ENCODE results near the gene HSD17B8. TPM values are rescaled to one million over a fixed set of nuclear protein-coding genes. Genes with fewer than 3 reads are reported as not detected.
A peak's percentile ranks its signal among the peaks of the same experiment; 100 is the strongest.

The HSD17B8 gene
- total and polyA plus RNA-seq, 7 experiments from 2014 or later: 9.7 to 67.0 (median 19.2) TPM

DNA sequence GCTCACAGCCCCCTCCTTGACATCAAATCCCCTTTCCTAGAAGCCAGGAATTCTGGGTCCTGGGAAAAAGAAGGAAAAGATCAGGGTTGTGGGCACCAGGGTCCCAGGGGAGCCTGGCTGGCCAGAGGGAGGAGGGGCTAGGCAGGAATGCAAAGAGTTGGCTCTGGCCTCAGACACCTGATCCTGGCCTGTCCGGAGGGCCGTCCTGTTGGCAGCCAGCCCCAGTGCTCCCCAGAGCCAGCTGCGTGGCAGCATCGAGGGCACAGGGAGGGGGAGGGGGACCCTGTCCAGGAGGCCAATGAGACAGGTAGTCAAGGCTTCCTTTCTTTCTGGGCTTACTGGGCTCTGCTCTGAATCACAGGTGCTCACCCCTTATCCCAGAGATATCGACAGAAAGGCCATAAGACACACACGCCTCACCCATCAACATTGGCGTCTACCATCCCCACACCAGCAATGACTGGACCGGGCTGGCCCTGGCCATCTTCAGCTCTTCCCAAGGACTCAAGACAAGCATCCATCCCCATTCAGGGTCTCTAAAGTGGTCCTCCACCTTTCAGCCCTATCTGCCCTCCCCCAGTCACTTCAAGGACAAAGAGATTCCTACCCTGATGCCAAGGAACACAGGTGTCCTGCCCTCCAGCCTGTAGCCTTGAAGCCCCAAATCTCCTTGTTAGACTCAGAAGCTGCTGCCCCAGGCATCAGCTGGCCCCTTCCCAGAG lies 12.9 kb upstream of the HSD17B8 start:
- peak overlapping the region in 7 of 9 donors; percentile 13 to 68 (median 44) for H3K27ac Mint-ChIP-seq
- peaks cover 6 to 25% (median 13%) of the 10 kb centered on the region in 7 donors for H3K4me1 Mint-ChIP-seq
- H3K27me3 Mint-ChIP-seq: peaks cover 23 to 47% (median 26%) of the 10 kb centered on the region in 5 donors
- no peak for ATAC-seq
- Histone ChIP-seq H3K9me3 (ENCODE audit: control insufficient read depth in 2 of 3, low read length in 3 of 3) (no peaks in the 10 kb centered on the region), H3K27ac (ENCODE audit: low read depth, low read length) (no peak overlapping the region), H3K36me3 (ENCODE audit: control insufficient read depth in 2 of 3, insufficient read depth in 3 of 3, low read length in 3 of 3) (peaks cover 8 to 24% (median 17%) of the 10 kb centered on the region in 3 experiments), H3K4me3 (ENCODE audit: low read length) (peak overlapping the region; percentile 30), H3K27me3 (ENCODE audit: control insufficient read depth in 2 of 2, insufficient read depth in 2 of 2, low read length in 2 of 2) (peaks cover 0 to 3% of the 10 kb centered on the region in 2 donors), H3K4me1 (ENCODE audit: control insufficient read depth in 2 of 2, insufficient read depth in 2 of 2, low read length in 2 of 2) (peaks cover 0 to 7% of the 10 kb centered on the region in 2 donors)
- POLR2A ChIA-PET: interaction anchor here (0.5 to 1.7 kb wide), 6 partner anchors 8 to 48 kb away, joined by 3 to 11 read pairs (median 3); partner anchors contain the start of gene RING1
- CTCF ChIA-PET: no interaction called here
- H3K9me3 Mint-ChIP-seq: peaks cover 0 to 1% (median 0%) of the 10 kb centered on the region in 11 donors
- H3K4me3 Mint-ChIP-seq: peak overlapping the region in 9 of 10 donors; percentile 60 to 92 (median 86)
- DNase-seq: no peak
- intact Hi-C loops (cut with micrococcal nuclease): loop anchor here in 1 of 2 donors (1.0 kb wide), 2 partner anchors 8 to 9 kb away; partner anchors contain the start of genes RXRB and SLC39A7
- H3K36me3 Mint-ChIP-seq: peaks cover 9 to 28% (median 12%) of the 10 kb centered on the region in 5 donors

DNA sequence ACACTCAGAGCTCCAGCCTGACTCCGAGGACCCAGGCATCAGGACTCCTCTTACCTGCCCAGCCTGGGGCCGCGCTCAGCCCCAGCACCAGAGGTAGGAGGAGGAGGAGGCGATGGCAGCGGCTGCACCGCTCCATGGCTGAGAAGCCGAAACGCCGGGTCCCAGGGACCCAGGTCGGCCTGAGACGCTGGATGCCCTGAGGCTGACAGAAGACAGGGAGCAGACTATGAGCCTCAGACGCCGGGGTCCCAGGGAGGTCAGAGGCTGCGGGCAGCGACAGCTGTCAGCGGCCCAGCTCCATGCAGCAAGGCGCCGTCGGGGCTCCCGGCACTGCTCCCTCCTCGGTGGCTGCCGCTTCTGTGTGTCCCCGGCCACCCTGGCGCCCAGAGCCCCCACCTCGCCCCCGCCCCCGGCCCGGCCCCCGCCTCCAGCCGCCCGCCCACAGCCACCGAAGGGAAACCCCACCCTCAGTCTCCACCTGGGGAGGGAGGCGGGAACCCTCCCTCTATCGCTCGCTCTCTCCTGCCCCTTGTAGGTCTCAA lies 12.3 kb upstream of the HSD17B8 start, which contains the start of gene COL11A2:
Gene COL11A2, minus strand, starts transcription at position 363 of the 542 bp plus-strand sequence. Its CDS starts 227 bp downstream, at position 136.
- no peaks in the 10 kb centered on the region for H3K9me3 ChIP-seq (ENCODE audit: control insufficient read depth in 2 of 3, low read length in 3 of 3)
- H3K4me3 ChIP-seq (ENCODE audit: low read length): peak within 1 kb of the TSS; percentile 53
- peaks cover 8 to 30% (median 17%) of the 10 kb centered on the region in 3 experiments for H3K36me3 ChIP-seq (ENCODE audit: control insufficient read depth in 2 of 3, insufficient read depth in 3 of 3, low read length in 3 of 3)
- H3K27me3 ChIP-seq (ENCODE audit: control insufficient read depth in 2 of 2, insufficient read depth in 2 of 2, low read length in 2 of 2): peaks cover 0 to 3% of the 10 kb centered on the region in 2 donors
- H3K27me3 Mint-ChIP-seq: peaks cover 22 to 44% (median 26%) of the 10 kb centered on the region in 5 donors
- peak within 1 kb of the TSS; percentile 29 to 92 (median 88) for H3K4me3 Mint-ChIP-seq
- peaks cover 9 to 31% (median 14%) of the 10 kb centered on the region in 5 donors for H3K36me3 Mint-ChIP-seq
- ATAC-seq (peak; percentile 71), DNase-seq (peak in 3 of 9 donors; percentile 25 to 48 (median 29))
- intact Hi-C loops (cut with micrococcal nuclease): loop anchor here in 1 of 2 donors (1.0 kb wide), 2 partner anchors 8 to 9 kb away; partner anchors contain the start of genes RXRB and SLC39A7
- CTCF ChIA-PET: no interaction called here
- H3K27ac Mint-ChIP-seq: peak within 1 kb of the TSS in 7 of 9 donors; percentile 36 to 86 (median 76)
- peak within 1 kb of the TSS; percentile 62 for H3K27ac ChIP-seq (ENCODE audit: low read depth, low read length)
- peaks cover 0 to 7% of the 10 kb centered on the region in 2 donors for H3K4me1 ChIP-seq (ENCODE audit: control insufficient read depth in 2 of 2, insufficient read depth in 2 of 2, low read length in 2 of 2)
- POLR2A ChIA-PET: interaction anchor here (0.5 to 1.7 kb wide), 5 partner anchors 8 to 48 kb away, joined by 3 to 11 read pairs (median 3); partner anchors contain the start of gene RING1
- peaks cover 9 to 27% (median 18%) of the 10 kb centered on the region in 7 donors for H3K4me1 Mint-ChIP-seq
- H3K9me3 Mint-ChIP-seq: peaks cover 0 to 1% (median 0%) of the 10 kb centered on the region in 11 donors

DNA sequence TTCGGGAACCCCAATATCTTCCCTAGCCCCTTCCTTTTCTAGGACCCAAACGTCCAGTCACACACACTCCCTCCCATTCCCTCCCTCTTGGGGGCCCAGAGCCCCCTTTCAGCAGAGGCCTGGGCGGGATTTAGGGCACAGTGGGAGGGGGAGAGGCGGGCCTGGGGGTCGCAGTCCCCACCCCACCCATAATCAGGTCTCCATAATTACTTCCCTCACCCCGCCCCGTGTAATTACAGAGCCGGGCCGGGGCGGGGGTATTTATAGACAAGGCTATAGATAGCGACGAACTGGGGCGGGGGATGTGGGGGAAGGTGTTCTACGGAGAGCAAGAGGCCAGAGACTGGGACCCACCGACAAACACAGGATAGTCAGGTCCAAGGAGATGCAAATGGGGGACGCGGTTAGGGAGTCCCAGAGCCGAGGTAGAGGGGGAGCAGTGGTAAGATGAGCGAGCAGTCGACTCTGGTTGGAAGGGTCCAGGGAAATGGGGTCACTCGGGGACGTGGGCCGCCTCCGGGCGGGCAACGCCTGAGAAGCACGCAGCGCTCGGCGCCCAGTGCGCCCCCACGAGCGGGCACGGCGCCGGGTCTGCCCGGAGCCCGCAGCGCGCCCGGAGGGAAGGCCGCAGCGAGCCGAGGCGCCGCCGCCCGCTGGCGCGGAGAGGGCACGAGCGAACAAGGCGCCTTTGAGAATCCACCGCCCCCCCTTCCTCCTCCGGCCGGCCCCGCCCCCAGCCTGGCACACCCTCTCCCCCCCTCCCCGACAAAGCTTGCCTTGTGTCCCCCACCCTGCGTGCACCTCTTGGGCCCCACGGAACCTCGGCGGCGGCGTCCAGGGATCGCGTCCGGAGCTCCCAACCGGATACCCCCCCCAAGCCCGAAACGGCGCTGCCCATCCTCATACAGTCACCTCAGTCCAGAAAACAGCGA lies 11.5 kb upstream of the HSD17B8 start:
- peaks cover 0 to 9% of the 10 kb centered on the region in 2 donors for H3K4me1 ChIP-seq (ENCODE audit: control insufficient read depth in 2 of 2, insufficient read depth in 2 of 2, low read length in 2 of 2)
- peaks cover 0 to 3% of the 10 kb centered on the region in 2 donors for H3K27me3 ChIP-seq (ENCODE audit: control insufficient read depth in 2 of 2, insufficient read depth in 2 of 2, low read length in 2 of 2)
- peak overlapping the region in 7 of 9 donors; percentile 36 to 86 (median 76) for H3K27ac Mint-ChIP-seq
- H3K36me3 ChIP-seq (ENCODE audit: control insufficient read depth in 2 of 3, insufficient read depth in 3 of 3, low read length in 3 of 3): peaks cover 8 to 35% (median 17%) of the 10 kb centered on the region in 3 experiments
- intact Hi-C loops (cut with micrococcal nuclease): loop anchor here in 1 of 2 donors (1.0 kb wide), 2 partner anchors 7 to 10 kb away; partner anchors contain the start of genes RXRB and SLC39A7
- peak overlapping the region; percentile 62 for H3K27ac ChIP-seq (ENCODE audit: low read depth, low read length)
- ChIA-PET POLR2A (interaction anchor here (0.9 to 1.7 kb wide), 4 partner anchors 9 to 57 kb away, joined by 3 to 11 read pairs (median 3); no protein-coding TSS in a partner anchor), CTCF (interaction anchor here (0.6 kb wide), 1 partner anchor 67 kb away, joined by 3 read pairs; no protein-coding TSS in a partner anchor)
- peak overlapping the region; percentile 53 for H3K4me3 ChIP-seq (ENCODE audit: low read length)
- peaks cover 15 to 35% (median 25%) of the 10 kb centered on the region in 7 donors for H3K4me1 Mint-ChIP-seq
- DNase-seq: peak in 5 of 9 donors; percentile 24 to 51 (median 28)
- no peaks in the 10 kb centered on the region for H3K9me3 ChIP-seq (ENCODE audit: control insufficient read depth in 2 of 3, low read length in 3 of 3)
- peak overlapping the region; percentile 29 to 92 (median 88) for H3K4me3 Mint-ChIP-seq
- H3K27me3 Mint-ChIP-seq: peaks cover 16 to 40% (median 25%) of the 10 kb centered on the region in 5 donors
- peak; percentile 26 for ATAC-seq
- peaks cover 12 to 36% (median 14%) of the 10 kb centered on the region in 5 donors for H3K36me3 Mint-ChIP-seq
- H3K9me3 Mint-ChIP-seq: peaks cover 0 to 1% (median 0%) of the 10 kb centered on the region in 11 donors

DNA sequence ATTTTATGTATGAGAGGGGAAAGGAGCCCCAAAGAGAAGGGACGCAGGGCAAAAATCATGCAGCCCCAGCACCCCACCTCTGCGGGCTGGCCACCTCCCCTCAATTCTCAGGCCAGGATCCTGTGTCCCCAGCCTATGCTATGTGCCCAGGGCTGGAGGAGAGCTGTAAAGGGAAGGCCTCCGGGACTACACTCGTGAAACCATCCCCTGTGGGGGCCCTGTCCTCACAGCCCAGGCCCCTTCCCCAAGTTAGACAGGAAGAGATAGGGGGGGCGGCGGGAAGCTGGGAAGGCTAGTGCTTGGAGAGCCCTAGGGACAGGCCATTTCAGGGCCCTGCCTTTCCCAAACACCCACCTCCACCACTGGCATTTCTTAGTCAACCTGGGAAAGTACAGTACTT lies 10.8 kb upstream of the HSD17B8 start:
- Histone ChIP-seq H3K27me3 (ENCODE audit: control insufficient read depth in 2 of 2, insufficient read depth in 2 of 2, low read length in 2 of 2) (peaks cover 0 to 3% of the 10 kb centered on the region in 2 donors), H3K4me1 (ENCODE audit: control insufficient read depth in 2 of 2, insufficient read depth in 2 of 2, low read length in 2 of 2) (peaks cover 6 to 15% of the 10 kb centered on the region in 2 donors), H3K4me3 (ENCODE audit: low read length) (no peak overlapping the region), H3K27ac (ENCODE audit: low read depth, low read length) (peak overlapping the region; percentile 34), H3K9me3 (ENCODE audit: control insufficient read depth in 2 of 3, low read length in 3 of 3) (no peaks in the 10 kb centered on the region), H3K36me3 (ENCODE audit: control insufficient read depth in 2 of 3, insufficient read depth in 3 of 3, low read length in 3 of 3) (peaks cover 8 to 40% (median 17%) of the 10 kb centered on the region in 3 experiments)
- Mint-ChIP-seq H3K4me1 (peaks cover 22 to 42% (median 32%) of the 10 kb centered on the region in 7 donors), H3K27ac (peak overlapping the region in 6 of 9 donors; percentile 29 to 76 (median 56)), H3K4me3 (peak overlapping the region in 8 of 10 donors; percentile 49 to 92 (median 66)), H3K9me3 (peaks cover 0 to 1% (median 0%) of the 10 kb centered on the region in 11 donors), H3K27me3 (peaks cover 11 to 40% (median 20%) of the 10 kb centered on the region in 5 donors), H3K36me3 (peaks cover 9 to 36% (median 14%) of the 10 kb centered on the region in 5 donors)
- ChIA-PET CTCF (interaction anchor here (0.6 kb wide), 1 partner anchor 67 kb away, joined by 3 read pairs; no protein-coding TSS in a partner anchor), POLR2A (interaction anchor here (0.9 to 2.0 kb wide), 3 partner anchors 10 to 56 kb away, joined by 3 to 5 read pairs (median 3); no protein-coding TSS in a partner anchor)
- DNase-seq: no peak
- ATAC-seq: no peak
- intact Hi-C loops (cut with micrococcal nuclease): no loop called here

DNA sequence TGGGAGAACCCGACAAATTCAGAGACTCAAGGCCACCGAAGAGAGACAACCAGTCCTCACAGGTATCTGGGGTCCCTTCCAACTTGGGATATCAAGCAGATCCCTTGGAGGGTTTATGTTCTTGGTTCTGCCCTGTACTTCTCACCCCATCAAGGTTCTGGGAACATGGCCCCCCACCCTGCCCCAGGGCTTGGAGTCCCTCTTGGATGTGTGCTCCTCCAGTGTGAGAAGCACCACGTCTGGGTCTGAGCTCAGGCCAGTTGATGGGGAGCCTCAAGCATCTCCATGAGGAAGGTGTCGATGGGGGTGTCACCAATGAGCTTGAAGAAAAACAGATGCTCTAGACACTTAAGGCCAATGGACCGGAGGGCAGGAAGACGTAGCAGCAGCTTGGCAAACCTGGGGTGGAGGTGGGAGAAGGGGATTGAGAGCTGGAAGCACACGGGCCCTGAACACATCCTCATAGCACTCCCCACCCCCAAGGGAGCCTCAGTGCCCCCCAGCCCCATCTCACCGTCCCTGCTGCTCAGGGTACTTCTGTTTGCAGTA lies 9.9 kb upstream of the HSD17B8 start:
- no peak overlapping the region for H3K27ac ChIP-seq (ENCODE audit: low read depth, low read length)
- DNase-seq (no peak), ATAC-seq (no peak)
- CTCF ChIA-PET: interaction anchor here (0.8 to 1.0 kb wide), 2 partner anchors 32 to 52 kb away, joined by 3 read pairs; no protein-coding TSS in a partner anchor
- POLR2A ChIA-PET: interaction anchor here (0.7 to 2.0 kb wide), 2 partner anchors 17 to 33 kb away, joined by 4 to 5 read pairs; no protein-coding TSS in a partner anchor
- H3K36me3 ChIP-seq (ENCODE audit: control insufficient read depth in 2 of 3, insufficient read depth in 3 of 3, low read length in 3 of 3): peaks cover 8 to 40% (median 17%) of the 10 kb centered on the region in 3 experiments
- peaks cover 9 to 19% of the 10 kb centered on the region in 2 donors for H3K4me1 ChIP-seq (ENCODE audit: control insufficient read depth in 2 of 2, insufficient read depth in 2 of 2, low read length in 2 of 2)
- H3K4me1 Mint-ChIP-seq: peaks cover 30 to 50% (median 41%) of the 10 kb centered on the region in 7 donors
- intact Hi-C loops (cut with micrococcal nuclease): no loop called here
- no peaks in the 10 kb centered on the region for H3K9me3 ChIP-seq (ENCODE audit: control insufficient read depth in 2 of 3, low read length in 3 of 3)
- H3K4me3 Mint-ChIP-seq: peak overlapping the region in 2 of 10 donors; percentile 14 to 90
- peak overlapping the region in 4 of 9 donors; percentile 28 to 78 (median 60) for H3K27ac Mint-ChIP-seq
- H3K4me3 ChIP-seq (ENCODE audit: low read length): no peak overlapping the region
- peaks cover 10 to 36% (median 15%) of the 10 kb centered on the region in 5 donors for H3K27me3 Mint-ChIP-seq
- peaks cover 0 to 1% (median 0%) of the 10 kb centered on the region in 11 donors for H3K9me3 Mint-ChIP-seq
- peaks cover 0 to 3% of the 10 kb centered on the region in 2 donors for H3K27me3 ChIP-seq (ENCODE audit: control insufficient read depth in 2 of 2, insufficient read depth in 2 of 2, low read length in 2 of 2)
- peaks cover 9 to 36% (median 13%) of the 10 kb centered on the region in 5 donors for H3K36me3 Mint-ChIP-seq

All from naive thymus-derived CD4-positive, alpha-beta T cell (primary cell).